HCT116 (cell line): ENCODE results near the gene TNFRSF12A. TPM values are rescaled to one million over a fixed set of nuclear protein-coding genes. Genes with fewer than 3 reads are reported as not detected.

ENCODE experiments used
- ATAC-seq: fragments of 200-7000 bp; cut with Tn5 transposase; 2 replicates; pipeline ENCODE4 v1.9.1; 2020; ENCODE audit warnings: mild to moderate bottlenecking, moderate library complexity
- BruUV-seq: library from RNA; stranded (reverse); fragments of 400-500 nt; replicated peaks from 2 replicates; lab custom pipeline; 2021; lab: Mats Ljungman, UMichigan
- CTCF ChIA-PET: fragments of 300-600 bp; sonication (Branson Sonifier 250); formaldehyde crosslinking; loops from one replicate; lab custom pipeline; 2021; ENCODE audit warnings: antibody characterized with exemption; lab: Charles Lee
- POLR2A ChIA-PET: fragments of 300-600, 350-600 bp; sonication (Branson Sonifier 250); formaldehyde crosslinking; loops from one replicate; lab custom pipeline; 2021; ENCODE audit warnings: antibody characterized with exemption; lab: Charles Lee
- RAD21 ChIA-PET, 2 experiments: fragments of 300-600 bp; sonication (Branson Sonifier 250); formaldehyde crosslinking; loops; one replicate each; lab custom pipeline; 2023; ENCODE audit warnings: low total read pairs in 2 of 2; ENCODE audit not compliant: uncharacterized antibody in 2 of 2, unreplicated experiment in 2 of 2, low non-redundant PET in 1 of 2; lab: Charles Lee
- DNase-seq: peaks from one replicate; pipeline ENCODE4 v3.0.0-alpha.2; 2010; ENCODE audit warnings: low read depth, low spot score
- H2AFZ ChIP-seq: fragments of 200-600 bp; shearing (Covaris generic), sonication (generic); 2 replicates; pipeline ENCODE4 v1.6.1; 2017; ENCODE audit warnings: low read depth, mixed run types, mixed read lengths, antibody characterized with exemption, low read length; ENCODE audit not compliant: poor library complexity, severe bottlenecking
- H3K27ac ChIP-seq: 2 replicates; pipeline ENCODE4 v1.5.1; 2012; ENCODE audit warnings: low read depth, low read length
- H3K27me3 ChIP-seq: fragments of 200-600 bp; sonication (generic); 2 replicates; pipeline ENCODE4 v1.6.1; 2016; ENCODE audit warnings: mixed run types, low read length, mixed read lengths; ENCODE audit not compliant: insufficient read depth
- H3K36me3 ChIP-seq, 2 experiments: fragments of 200-500 bp in 1 of 2; fragments of 200-600 bp in 1 of 2; sonication (Bioruptor generic) in 1 of 2; sonication (generic) in 1 of 2; 2 replicates each; pipeline versions ENCODE4 v1.5.1 to v1.6.1; 2014 to 2016; ENCODE audit warnings: low read length in 2 of 2, inconsistent platforms in 1 of 2, mixed read lengths in 1 of 2, mixed run types in 1 of 2; ENCODE audit not compliant: insufficient read depth in 2 of 2, control insufficient read depth in 1 of 2
- H3K4me1 ChIP-seq, 2 experiments: fragments of 200-600 bp in 1 of 2; sonication (generic) in 1 of 2; 2 replicates each; pipeline versions ENCODE4 v1.5.1 to v1.6.1; 2012 to 2017; ENCODE audit warnings: low read length in 2 of 2, inconsistent platforms in 1 of 2, mild to moderate bottlenecking in 1 of 2, mixed read lengths in 1 of 2, mixed run types in 1 of 2, moderate library complexity in 1 of 2; ENCODE audit not compliant: insufficient read depth in 2 of 2, control insufficient read depth in 1 of 2
- H3K4me2 ChIP-seq: fragments of 200-600 bp; sonication (generic); 2 replicates; pipeline ENCODE4 v1.6.1; 2017; ENCODE audit warnings: mixed run types, low read length, mixed read lengths
- H3K4me3 ChIP-seq, 2 experiments: fragments of 200-600 bp in 1 of 2; sonication (generic) in 1 of 2; replicated peaks in 1 of 2; 2 replicates each; pipeline ENCODE4 v1.5.1; 2011 to 2016; ENCODE audit warnings: low read length in 2 of 2, control low read depth in 1 of 2, low read depth in 1 of 2, mild to moderate bottlenecking in 1 of 2, mixed read lengths in 1 of 2, mixed run types in 1 of 2
- H3K79me2 ChIP-seq: fragments of 200-600 bp; sonication (generic); 2 replicates; pipeline ENCODE4 v1.6.1; 2017; ENCODE audit warnings: mild to moderate bottlenecking, mixed run types, low read length, moderate library complexity, mixed read lengths; ENCODE audit not compliant: insufficient read depth
- H3K9ac ChIP-seq: fragments of 200-600 bp; sonication (generic); 2 replicates; pipeline ENCODE4 v1.6.1; 2016; ENCODE audit warnings: low read length, mixed read lengths
- H3K9me2 ChIP-seq: fragments of 200-600 bp; sonication (generic), shearing (Covaris generic); 2 replicates; pipeline ENCODE4 v1.6.1; 2017; ENCODE audit warnings: mixed run types, mild to moderate bottlenecking, moderate library complexity; ENCODE audit not compliant: insufficient read depth
- H3K9me3 ChIP-seq, 2 experiments: fragments of 200-500 bp in 1 of 2; fragments of 200-600 bp in 1 of 2; sonication (Bioruptor generic) in 1 of 2; sonication (generic) in 1 of 2; 2 replicates each; pipeline ENCODE4 v1.6.1; 2014 to 2017; ENCODE audit warnings: low read length in 2 of 2, mixed read lengths in 2 of 2, inconsistent platforms in 1 of 2, low read depth in 1 of 2, mild to moderate bottlenecking in 1 of 2, mixed run types in 1 of 2, moderate library complexity in 1 of 2; ENCODE audit not compliant: control insufficient read depth in 1 of 2, insufficient read depth in 1 of 2
- H4K20me1 ChIP-seq: fragments of 200-600 bp; sonication (generic), shearing (Covaris generic); 2 replicates; pipeline ENCODE4 v1.6.1; 2017; ENCODE audit warnings: mixed run types, mild to moderate bottlenecking, moderate library complexity; ENCODE audit not compliant: insufficient read depth
- CBX3 ChIP-seq: IDR thresholded peaks from 2 replicates; pipeline ENCODE4 v1.6.1; 2012; ENCODE audit warnings: low read depth
- CEBPB ChIP-seq: IDR thresholded peaks from 2 replicates; pipeline ENCODE4 v1.6.1; 2012; ENCODE audit warnings: low read depth
- ELF1 ChIP-seq: IDR thresholded peaks from 2 replicates; pipeline ENCODE4 v1.6.1; 2012; ENCODE audit warnings: low read depth, borderline replicate concordance
- EZH2phosphoT487 ChIP-seq: fragments of 200-600 bp; IDR thresholded peaks from 2 replicates; pipeline ENCODE4 v1.6.1; 2018; ENCODE audit warnings: antibody characterized with exemption, borderline replicate concordance
- FOSL1 ChIP-seq: IDR thresholded peaks from 2 replicates; pipeline ENCODE4 v1.6.1; 2012; ENCODE audit warnings: low read depth
- JUND ChIP-seq: IDR thresholded peaks from 2 replicates; pipeline ENCODE4 v1.6.1; 2012
- POLR2A ChIP-seq: IDR thresholded peaks from 2 replicates; pipeline ENCODE4 v1.7.0; 2011; ENCODE audit warnings: borderline replicate concordance; ENCODE audit not compliant: insufficient read depth, insufficient read length; ENCODE audit errors: extremely low read depth
- POLR2AphosphoS5 ChIP-seq: IDR thresholded peaks from 2 replicates; pipeline ENCODE4 v1.6.1; 2011; ENCODE audit warnings: mild to moderate bottlenecking, low read depth, low read length, moderate library complexity
- RAD21 ChIP-seq: IDR thresholded peaks from 2 replicates; pipeline ENCODE4 v1.6.1; 2012; ENCODE audit warnings: low read depth, mild to moderate bottlenecking
- SIN3A ChIP-seq: IDR thresholded peaks from 2 replicates; pipeline ENCODE4 v1.6.1; 2012; ENCODE audit warnings: low read depth
- SP1 ChIP-seq: IDR thresholded peaks from 2 replicates; pipeline ENCODE4 v1.6.1; 2012; ENCODE audit warnings: low read depth
- SRF ChIP-seq: IDR thresholded peaks from 2 replicates; pipeline ENCODE4 v1.6.1; 2012; ENCODE audit warnings: low read depth
- TCF7L2 ChIP-seq: IDR thresholded peaks from 2 replicates; pipeline ENCODE4 v1.7.0; 2011; ENCODE audit warnings: borderline replicate concordance, inconsistent platforms; ENCODE audit not compliant: insufficient read depth, insufficient read length; ENCODE audit errors: extremely low read depth
- ZFX ChIP-seq: fragments of 450-650 bp; IDR thresholded peaks from 2 replicates; pipeline ENCODE4 v1.6.1; 2017
- ZNF274 ChIP-seq: fragments of 200-500 bp; sonication (Bioruptor generic); IDR thresholded peaks from 2 replicates; pipeline ENCODE4 v1.6.1; 2014; ENCODE audit warnings: mild to moderate bottlenecking, low read depth, low read length, inconsistent platforms
- intact Hi-C: fragments of 100-400 bp; cut with micrococcal nuclease; formaldehyde crosslinking; loops from 2 replicates; pipeline ENCODE4 v1.10.0; 2022
- total RNA-seq: library from RNA; stranded (reverse); gene quantifications from one replicate; pipeline ENCODE4 v1.2.1, GENCODE V29; 2021; ENCODE audit not compliant: unreplicated experiment
- TF ChIP-seq, protein P1 (sequence below), 3 experiments: fragments of 200-600 bp in 1 of 3; sonication (generic) in 1 of 3; IDR thresholded peaks in 2 of 3; conservative IDR thresholded peaks in 1 of 3; 2 replicates each; pipeline ENCODE4 v1.5.1; 2012 to 2017; ENCODE audit warnings: low read depth in 2 of 3, low read length in 2 of 3, antibody characterized with exemption in 1 of 3, borderline replicate concordance in 1 of 3, control low read depth in 1 of 3, mild to moderate bottlenecking in 1 of 3, mixed read lengths in 1 of 3, mixed run types in 1 of 3, moderate library complexity in 1 of 3; ENCODE audit not compliant: insufficient read depth in 1 of 3
- TF ChIP-seq, protein P2 (sequence below): IDR thresholded peaks from 2 replicates; pipeline ENCODE4 v1.6.1; 2012

The TNFRSF12A gene
- total RNA-seq, 1 experiment from 2014 or later = 188 TPM

GRCh38 chr16:3015865-3016521 lies 4.2 kb upstream of the TNFRSF12A start:
- peaks cover 39 to 73% of the 10 kb centered on the region in 2 experiments for H3K4me1 ChIP-seq
- H4K20me1 ChIP-seq = no peaks in the 10 kb centered on the region
- peaks cover 6% of the 10 kb centered on the region; the same call in 1 of the 2 replicates for H3K79me2 ChIP-seq
- no peak overlapping the region for H3K27ac ChIP-seq
- H3K4me2 ChIP-seq = no peak overlapping the region
- TF ChIP-seq RAD21 (no peak), CEBPB (no peak), FOSL1 (no peak), TCF7L2 (no peak), SIN3A (no peak), SRF (no peak), ELF1 (no peak), JUND (no peak), EZH2phosphoT487 (no peak), SP1 (no peak), ZNF274 (no peak), ZFX (no peak), POLR2AphosphoS5 (no peak), POLR2A (no peak), CBX3 (no peak)
- TF ChIP-seq, protein P1, sequence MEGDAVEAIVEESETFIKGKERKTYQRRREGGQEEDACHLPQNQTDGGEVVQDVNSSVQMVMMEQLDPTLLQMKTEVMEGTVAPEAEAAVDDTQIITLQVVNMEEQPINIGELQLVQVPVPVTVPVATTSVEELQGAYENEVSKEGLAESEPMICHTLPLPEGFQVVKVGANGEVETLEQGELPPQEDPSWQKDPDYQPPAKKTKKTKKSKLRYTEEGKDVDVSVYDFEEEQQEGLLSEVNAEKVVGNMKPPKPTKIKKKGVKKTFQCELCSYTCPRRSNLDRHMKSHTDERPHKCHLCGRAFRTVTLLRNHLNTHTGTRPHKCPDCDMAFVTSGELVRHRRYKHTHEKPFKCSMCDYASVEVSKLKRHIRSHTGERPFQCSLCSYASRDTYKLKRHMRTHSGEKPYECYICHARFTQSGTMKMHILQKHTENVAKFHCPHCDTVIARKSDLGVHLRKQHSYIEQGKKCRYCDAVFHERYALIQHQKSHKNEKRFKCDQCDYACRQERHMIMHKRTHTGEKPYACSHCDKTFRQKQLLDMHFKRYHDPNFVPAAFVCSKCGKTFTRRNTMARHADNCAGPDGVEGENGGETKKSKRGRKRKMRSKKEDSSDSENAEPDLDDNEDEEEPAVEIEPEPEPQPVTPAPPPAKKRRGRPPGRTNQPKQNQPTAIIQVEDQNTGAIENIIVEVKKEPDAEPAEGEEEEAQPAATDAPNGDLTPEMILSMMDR (IDR thresholded peaks at IDR 0.05 in 2 of 3, conservative IDR thresholded peaks at IDR 0.05 in 1 of 3; ENCODE audit: borderline replicate concordance in 1 of 3, insufficient read depth in 1 of 3, low read depth in 2 of 3, low read length in 2 of 3) = no peak
- TF ChIP-seq, protein P2, sequence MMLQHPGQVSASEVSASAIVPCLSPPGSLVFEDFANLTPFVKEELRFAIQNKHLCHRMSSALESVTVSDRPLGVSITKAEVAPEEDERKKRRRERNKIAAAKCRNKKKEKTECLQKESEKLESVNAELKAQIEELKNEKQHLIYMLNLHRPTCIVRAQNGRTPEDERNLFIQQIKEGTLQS = no peak
- TF ChIP-seq, all 23 proteins: peak for 0
- Histone ChIP-seq H3K27me3 (no peaks in the 10 kb centered on the region), H3K36me3 (no peaks in the 10 kb centered on the region; a peak in 1 of 4 replicates), H3K9ac (no peak overlapping the region), H3K9me3 (no peaks in the 10 kb centered on the region), H3K9me2 (no peaks in the 10 kb centered on the region), H2AFZ (no peak overlapping the region), H3K4me3 (no peak overlapping the region)
- BruUV-seq = no TSS peak
- intact Hi-C loops = no loop called here
- POLR2A ChIA-PET = no interaction called here
- DNase-seq (no peak), ATAC-seq (no peak)
- RAD21 ChIA-PET = no interaction called here
- CTCF ChIA-PET = no interaction called here
